GM20000 (cell line): Measurements from ENCODE around the gene TEX264.

Source experiments
- DNase-seq: peaks from one replicate; pipeline ENCODE4 v3.0.0; 2012; ENCODE audit warnings: low spot score
- CTCF ChIP-seq: IDR thresholded peaks from 2 replicates; pipeline ENCODE4 v1.5.1; 2012; ENCODE audit warnings: mild to moderate bottlenecking, control low read depth; ENCODE audit errors: extremely low read depth, missing control alignments

Gene TEX264

GRCh38 chr3:51711352-51712037 lies 40.4 kb downstream of the TEX264 start:
- no peak for TF ChIP-seq CTCF
- peak; percentile 10 for DNase-seq

- DNase-seq: peak; percentile 11
- TF ChIP-seq CTCF: no peak
These were observed 41.0 kb downstream of the TEX264 start for GRCh38 chr3:51712038-51712420.

- DNase-seq: peak; percentile 2
- no peak for TF ChIP-seq CTCF
These were observed 41.5 kb downstream of the TEX264 start for GRCh38 chr3:51712511-51712931.

- no peak for TF ChIP-seq CTCF
- DNase-seq: no peak
These were observed 41.9 kb downstream of the TEX264 start for GRCh38 chr3:51712963-51713362.

GRCh38 chr3:51715231-51715976 lies 44.4 kb downstream of the TEX264 start:
- TF ChIP-seq CTCF: no peak
- peak; percentile 2 for DNase-seq

GRCh38 chr3:51715977-51716294 lies 44.9 kb downstream of the TEX264 start:
- TF ChIP-seq CTCF: no peak
- peak; percentile 5 for DNase-seq

- TF ChIP-seq CTCF: no peak
- no peak for DNase-seq
These were observed 45.8 kb downstream of the TEX264 start for GRCh38 chr3:51716805-51717204.
